Measurements from ENCODE around the gene ATN1. TPM values are rescaled to one million over a fixed set of nuclear protein-coding genes. Genes with fewer than 3 reads are reported as not detected.
"Not testable (repeated sequence)": the region's sequence is repeated elsewhere in the genome, so short reads cannot be mapped to it uniquely, and the experiment has no call there.

Gene ATN1
- polyA plus RNA-seq, 3 donors = 0.40 to 10.6 TPM; not detected in 1

- Histone ChIP-seq H3K4me3 (replicated peaks in 1 of 3; ENCODE audit: low read depth in 2 of 3, low read length in 3 of 3) (peak within 1 kb of the TSS; percentile 77 to 89 (median 89)), H3K79me2 (ENCODE audit: insufficient read depth, low read length) (no peaks in the 10 kb centered on the region), H3K9ac (ENCODE audit: insufficient read depth, low read length, poor library complexity, severe bottlenecking) (peak within 1 kb of the TSS; percentile 70), H2AFZ (ENCODE audit: insufficient read depth, low read depth, low read length, poor library complexity, severe bottlenecking) (peak within 1 kb of the TSS; percentile 91), H3K9me3 (replicated peaks in 1 of 2; ENCODE audit: control insufficient read depth in 1 of 2, insufficient read depth in 1 of 2, low read length in 2 of 2) (no peaks in the 10 kb centered on the region), H3K27me3 (ENCODE audit: control insufficient read depth in 2 of 2, insufficient read depth in 2 of 2, low read length in 2 of 2) (no peaks in the 10 kb centered on the region), H3K27ac (ENCODE audit: low read depth in 1 of 2, low read length in 2 of 2) (peak within 1 kb of the TSS; percentile 41 to 84), H3K4me2 (replicated peaks; ENCODE audit: extremely low read depth, low read length, poor library complexity, severe bottlenecking) (peak within 1 kb of the TSS; percentile 94), H3K36me3 (replicated peaks in 1 of 2; ENCODE audit: control insufficient read depth in 1 of 2, insufficient read depth in 2 of 2, low read length in 2 of 2) (peaks cover 0 to 9% of the 10 kb centered on the region in 2 donors), H3K4me1 (ENCODE audit: control insufficient read depth in 1 of 2, insufficient read depth in 2 of 2, low read length in 2 of 2) (peaks cover 20 to 23% of the 10 kb centered on the region in 2 donors), H4K20me1 (ENCODE audit: insufficient read depth, low read length) (no peaks in the 10 kb centered on the region)
- Mint-ChIP-seq H3K4me1 (peaks cover 9% of the 10 kb centered on the region), H3K36me3 (peaks cover 3 to 5% of the 10 kb centered on the region in 2 donors), H3K4me3 (no peak within 1 kb of the TSS), H3K27me3 (ENCODE audit: low read depth in 3 of 3) (no peaks in the 10 kb centered on the region), H3K27ac (peak within 1 kb of the TSS in 1 of 7 donors; percentile 73), H3K9me3 (no peaks in the 10 kb centered on the region)
- 6% methylated on average over 26 of the region's 34 CpGs for WGBS (ENCODE audit: insufficient coverage)
- peak; percentile 89 to 93 (median 92) for DNase-seq
- intact Hi-C loops (cut with micrococcal nuclease) = loop anchor here (1.0 to 10.0 kb wide), 3 partner anchors 31 to 50 kb away; partner anchors contain the start of genes SPSB2 (in 2 of the 2), CDCA3 (in 1 of the 2) and USP5 (in 1 of the 2)
- no peak for TF ChIP-seq CTCF (IDR thresholded peaks at IDR 0.05)
Measured at GRCh38 chr12:6904280-6905276, 23.2 kb upstream of the ATN1 start, which contains the start of gene LRRC23. Gene LRRC23, plus strand, starts transcription at chr12:6904822. Its CDS starts 812 bp downstream, at chr12:6905634.

GRCh38 chr12:6905414-6906040 is 22.2 kb upstream of the ATN1 start:
- Histone ChIP-seq H3K27me3 (ENCODE audit: control insufficient read depth in 2 of 2, insufficient read depth in 2 of 2, low read length in 2 of 2) (no peaks in the 10 kb centered on the region), H3K36me3 (replicated peaks in 1 of 2; ENCODE audit: control insufficient read depth in 1 of 2, insufficient read depth in 2 of 2, low read length in 2 of 2) (peaks cover 0 to 9% of the 10 kb centered on the region in 2 donors), H3K79me2 (ENCODE audit: insufficient read depth, low read length) (no peaks in the 10 kb centered on the region), H4K20me1 (ENCODE audit: insufficient read depth, low read length) (no peaks in the 10 kb centered on the region), H3K4me3 (replicated peaks in 1 of 3; ENCODE audit: low read depth in 2 of 3, low read length in 3 of 3) (peak overlapping the region in 2 of 3 experiments; percentile 77 to 89), H2AFZ (ENCODE audit: insufficient read depth, low read depth, low read length, poor library complexity, severe bottlenecking) (peak overlapping the region; percentile 91), H3K27ac (ENCODE audit: low read depth in 1 of 2, low read length in 2 of 2) (peak overlapping the region in 1 of 2 donors; percentile 84), H3K4me2 (replicated peaks; ENCODE audit: extremely low read depth, low read length, poor library complexity, severe bottlenecking) (peak overlapping the region; percentile 94), H3K4me1 (ENCODE audit: control insufficient read depth in 1 of 2, insufficient read depth in 2 of 2, low read length in 2 of 2) (peaks cover 12 to 14% of the 10 kb centered on the region in 2 donors), H3K9me3 (replicated peaks in 1 of 2; ENCODE audit: control insufficient read depth in 1 of 2, insufficient read depth in 1 of 2, low read length in 2 of 2) (no peaks in the 10 kb centered on the region), H3K9ac (ENCODE audit: insufficient read depth, low read length, poor library complexity, severe bottlenecking) (no peak overlapping the region)
- intact Hi-C loops (cut with micrococcal nuclease) = loop anchor here (5.0 to 10.0 kb wide), 2 partner anchors 33 to 51 kb away; partner anchors contain the start of genes CDCA3 (in 1 of the 2), SPSB2 (in 1 of the 2) and USP5 (in 1 of the 2)
- Mint-ChIP-seq H3K9me3 (no peaks in the 10 kb centered on the region), H3K4me1 (no peaks in the 10 kb centered on the region), H3K27ac (no peak overlapping the region), H3K36me3 (peaks cover 3 to 5% of the 10 kb centered on the region in 2 donors), H3K4me3 (no peak overlapping the region), H3K27me3 (ENCODE audit: low read depth in 3 of 3) (peaks cover 0 to 5% (median 0%) of the 10 kb centered on the region in 3 donors)
- no peak for DNase-seq
- no peak for TF ChIP-seq CTCF (IDR thresholded peaks at IDR 0.05)
- 90% methylated on average over 2 of the region's 5 CpGs for WGBS (ENCODE audit: insufficient coverage)

GRCh38 chr12:6908141-6908540 is 19.6 kb upstream of the ATN1 start:
- H3K4me3 Mint-ChIP-seq; H3K9ac ChIP-seq (ENCODE audit: insufficient read depth, low read length, poor library complexity, severe bottlenecking); H3K36me3 ChIP-seq (replicated peaks in 1 of 2; ENCODE audit: control insufficient read depth in 1 of 2, insufficient read depth in 2 of 2, low read length in 2 of 2); H3K36me3 Mint-ChIP-seq; H3K9me3 ChIP-seq (replicated peaks in 1 of 2; ENCODE audit: control insufficient read depth in 1 of 2, insufficient read depth in 1 of 2, low read length in 2 of 2); DNase-seq; H2AFZ ChIP-seq (ENCODE audit: insufficient read depth, low read depth, low read length, poor library complexity, severe bottlenecking); H3K9me3 Mint-ChIP-seq; H4K20me1 ChIP-seq (ENCODE audit: insufficient read depth, low read length); H3K27ac ChIP-seq (ENCODE audit: low read depth in 1 of 2, low read length in 2 of 2); H3K4me1 Mint-ChIP-seq; H3K4me3 ChIP-seq (replicated peaks in 1 of 3; ENCODE audit: low read depth in 2 of 3, low read length in 3 of 3); H3K79me2 ChIP-seq (ENCODE audit: insufficient read depth, low read length); H3K4me2 ChIP-seq (replicated peaks; ENCODE audit: extremely low read depth, low read length, poor library complexity, severe bottlenecking): not testable (repeated sequence)
- Histone ChIP-seq H3K4me1 (ENCODE audit: control insufficient read depth in 1 of 2, insufficient read depth in 2 of 2, low read length in 2 of 2) (peaks cover 12 to 13% of the 10 kb centered on the region in 2 donors), H3K27me3 (ENCODE audit: control insufficient read depth in 2 of 2, insufficient read depth in 2 of 2, low read length in 2 of 2) (peaks cover 9 to 21% of the 10 kb centered on the region in 2 donors)
- WGBS (ENCODE audit: insufficient coverage) = no CpG with 5 or more reads among the region's 11 CpGs
- peak overlapping the region in 1 of 7 donors; percentile 20 for H3K27ac Mint-ChIP-seq
- intact Hi-C loops (cut with micrococcal nuclease) = loop anchor here (5.0 to 10.0 kb wide), 2 partner anchors 36 to 53 kb away; partner anchors contain the start of genes CDCA3 (in 1 of the 2), SPSB2 (in 1 of the 2) and USP5 (in 1 of the 2)
- H3K27me3 Mint-ChIP-seq (ENCODE audit: low read depth in 3 of 3) = peaks cover 15 to 28% (median 19%) of the 10 kb centered on the region in 3 donors
